ENCODE results near the gene C2orf74.
"Not testable (repeated sequence)": the region's sequence is repeated elsewhere in the genome, so short reads cannot be mapped to it uniquely, and the experiment has no call there.

C2orf74 gene

GRCh38 chr2:61161888-61162287, at the start of gene C2orf74:
Gene C2orf74, plus strand, starts transcription at chr2:61162188. Its CDS starts 327 bp downstream, at chr2:61162515.
- no peak within 1 kb of the TSS for H3K27ac ChIP-seq
- TF ChIP-seq, protein P1, sequence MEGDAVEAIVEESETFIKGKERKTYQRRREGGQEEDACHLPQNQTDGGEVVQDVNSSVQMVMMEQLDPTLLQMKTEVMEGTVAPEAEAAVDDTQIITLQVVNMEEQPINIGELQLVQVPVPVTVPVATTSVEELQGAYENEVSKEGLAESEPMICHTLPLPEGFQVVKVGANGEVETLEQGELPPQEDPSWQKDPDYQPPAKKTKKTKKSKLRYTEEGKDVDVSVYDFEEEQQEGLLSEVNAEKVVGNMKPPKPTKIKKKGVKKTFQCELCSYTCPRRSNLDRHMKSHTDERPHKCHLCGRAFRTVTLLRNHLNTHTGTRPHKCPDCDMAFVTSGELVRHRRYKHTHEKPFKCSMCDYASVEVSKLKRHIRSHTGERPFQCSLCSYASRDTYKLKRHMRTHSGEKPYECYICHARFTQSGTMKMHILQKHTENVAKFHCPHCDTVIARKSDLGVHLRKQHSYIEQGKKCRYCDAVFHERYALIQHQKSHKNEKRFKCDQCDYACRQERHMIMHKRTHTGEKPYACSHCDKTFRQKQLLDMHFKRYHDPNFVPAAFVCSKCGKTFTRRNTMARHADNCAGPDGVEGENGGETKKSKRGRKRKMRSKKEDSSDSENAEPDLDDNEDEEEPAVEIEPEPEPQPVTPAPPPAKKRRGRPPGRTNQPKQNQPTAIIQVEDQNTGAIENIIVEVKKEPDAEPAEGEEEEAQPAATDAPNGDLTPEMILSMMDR (conservative IDR thresholded peaks at IDR 0.05) = no peak

DNA sequence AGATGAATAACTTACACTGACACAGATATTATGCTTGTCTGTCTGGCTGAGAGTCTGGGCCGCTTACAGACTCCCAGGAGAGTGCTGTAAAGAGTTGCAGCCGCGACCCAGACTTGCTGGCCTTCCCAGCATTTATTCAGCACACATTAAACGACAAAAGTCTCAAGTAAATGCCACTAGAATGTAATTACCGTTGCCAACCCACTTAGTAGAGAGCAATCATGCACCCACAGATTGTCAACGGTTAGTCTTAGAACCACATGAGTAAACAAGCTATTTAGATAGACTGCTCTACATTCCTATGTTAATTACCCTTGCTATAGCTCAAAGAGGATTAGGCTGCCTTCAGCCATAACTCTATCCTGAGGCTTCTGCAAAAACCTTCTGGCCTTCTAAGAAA, 47.8 kb upstream of the C2orf74 start:
- no peak overlapping the region for H3K27ac ChIP-seq
- TF ChIP-seq, protein P1 (conservative IDR thresholded peaks at IDR 0.05) = no peak

GRCh38 chr2:61116302-61116701, 45.7 kb upstream of the C2orf74 start:
- H3K27ac ChIP-seq = no peak overlapping the region
- TF ChIP-seq, protein P1 (conservative IDR thresholded peaks at IDR 0.05) = no peak

DNA sequence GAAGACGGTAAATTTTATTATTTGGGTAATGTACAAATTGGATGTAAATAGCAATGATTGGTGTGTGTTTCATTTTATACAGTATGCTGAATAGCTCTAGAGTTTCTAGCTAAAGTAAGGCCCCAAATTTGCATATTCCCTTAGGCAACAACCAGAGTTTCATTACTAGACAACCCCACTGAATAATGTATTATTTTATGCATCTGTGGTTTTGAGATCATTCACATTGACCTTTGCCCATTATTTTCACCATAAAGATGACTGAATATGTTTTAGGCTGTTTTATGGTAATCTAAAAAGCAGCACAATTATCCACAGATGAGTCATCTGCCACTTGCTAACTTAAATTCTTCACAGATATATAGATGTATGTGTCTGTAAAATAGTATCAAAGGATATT, 44.5 kb upstream of the C2orf74 start:
- TF ChIP-seq, protein P1 (conservative IDR thresholded peaks at IDR 0.05) = no peak

DNA sequence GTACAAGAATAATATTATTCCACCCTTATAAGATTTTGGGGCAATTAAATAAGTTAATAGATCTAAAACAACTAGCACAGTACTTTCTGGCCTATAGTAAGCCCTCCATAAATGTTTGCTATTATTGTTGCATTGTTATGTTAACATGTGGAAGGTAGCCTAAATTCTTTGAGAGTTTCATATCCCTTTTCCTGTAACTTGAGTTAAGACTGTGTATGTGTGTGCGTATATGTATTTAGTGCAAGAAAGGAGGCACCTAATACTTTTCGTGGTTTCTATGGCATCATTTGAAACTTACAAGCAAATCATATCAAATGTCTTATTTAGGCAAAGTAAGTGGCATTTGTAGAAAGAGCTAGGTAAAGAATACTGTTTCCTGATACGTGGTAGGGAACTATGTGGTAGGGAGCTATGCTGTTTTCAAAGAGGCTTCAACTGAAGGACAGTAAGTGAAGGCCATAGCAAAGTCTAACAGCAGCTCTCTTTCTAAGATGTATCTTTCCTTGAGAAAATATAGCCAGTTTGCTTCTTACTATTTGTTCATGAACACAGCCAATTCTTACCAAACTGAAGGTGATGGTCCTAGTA, 36.8 kb upstream of the C2orf74 start:
- TF ChIP-seq, protein P1 (conservative IDR thresholded peaks at IDR 0.05) = no peak
- H3K27ac ChIP-seq = no peak overlapping the region

More for the DNA sequence above, 44.5 kb upstream of the C2orf74 start:
- H3K27ac ChIP-seq = no peak overlapping the region

DNA sequence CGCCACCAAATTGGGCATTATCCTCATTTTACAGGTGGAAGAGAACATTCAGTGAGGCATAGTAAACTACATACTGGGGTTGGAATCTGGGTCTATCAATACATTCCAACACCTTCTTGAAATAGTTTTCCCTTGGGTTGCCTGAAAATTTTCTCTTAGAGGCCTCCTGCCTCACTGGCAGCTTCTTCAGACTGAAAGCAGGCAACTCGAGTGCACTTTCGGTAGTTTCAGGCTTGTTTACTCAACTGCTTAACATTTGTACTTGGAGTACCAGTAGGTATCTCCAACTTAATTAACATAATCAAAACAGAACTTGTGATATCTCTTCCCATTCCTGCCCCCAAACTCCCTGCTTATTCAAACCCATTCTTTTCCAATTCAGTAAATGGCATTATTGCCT, 36.2 kb upstream of the C2orf74 start:
- TF ChIP-seq, protein P1 (conservative IDR thresholded peaks at IDR 0.05) = no peak
- H3K27ac ChIP-seq = no peak overlapping the region

GRCh38 chr2:61128122-61128521, 33.9 kb upstream of the C2orf74 start:
- H3K27ac ChIP-seq = not testable (repeated sequence)

GRCh38 chr2:61134141-61134540, 27.8 kb upstream of the C2orf74 start:
- TF ChIP-seq, protein P1 (conservative IDR thresholded peaks at IDR 0.05) = no peak
- H3K27ac ChIP-seq = no peak overlapping the region
